ENCODE measurements around the gene PADI6.

PADI6 gene

DNA sequence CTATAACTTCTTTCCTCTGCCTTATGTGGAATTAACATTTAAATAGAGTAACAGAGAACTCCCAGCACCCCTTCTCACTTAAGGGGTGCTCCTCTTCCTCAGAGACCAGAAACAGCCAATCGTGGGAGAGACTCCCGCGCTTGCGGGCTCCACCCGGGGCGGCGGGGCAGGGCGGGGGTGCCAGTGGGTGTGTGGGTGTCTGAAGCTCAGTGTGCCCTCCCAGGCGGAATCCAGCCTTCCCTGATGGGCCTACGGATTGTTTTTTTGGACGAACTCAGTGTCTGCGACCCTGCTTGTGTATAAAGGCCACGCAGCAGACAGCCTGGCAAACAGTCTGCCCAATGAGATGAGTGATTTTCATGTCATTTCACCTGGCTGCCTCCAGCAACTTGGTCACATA, 61.3 kb downstream of the PADI6 start:
- DNase-seq (ENCODE audit: extremely low read depth, low read depth): no peak
- TF ChIP-seq, protein P1, sequence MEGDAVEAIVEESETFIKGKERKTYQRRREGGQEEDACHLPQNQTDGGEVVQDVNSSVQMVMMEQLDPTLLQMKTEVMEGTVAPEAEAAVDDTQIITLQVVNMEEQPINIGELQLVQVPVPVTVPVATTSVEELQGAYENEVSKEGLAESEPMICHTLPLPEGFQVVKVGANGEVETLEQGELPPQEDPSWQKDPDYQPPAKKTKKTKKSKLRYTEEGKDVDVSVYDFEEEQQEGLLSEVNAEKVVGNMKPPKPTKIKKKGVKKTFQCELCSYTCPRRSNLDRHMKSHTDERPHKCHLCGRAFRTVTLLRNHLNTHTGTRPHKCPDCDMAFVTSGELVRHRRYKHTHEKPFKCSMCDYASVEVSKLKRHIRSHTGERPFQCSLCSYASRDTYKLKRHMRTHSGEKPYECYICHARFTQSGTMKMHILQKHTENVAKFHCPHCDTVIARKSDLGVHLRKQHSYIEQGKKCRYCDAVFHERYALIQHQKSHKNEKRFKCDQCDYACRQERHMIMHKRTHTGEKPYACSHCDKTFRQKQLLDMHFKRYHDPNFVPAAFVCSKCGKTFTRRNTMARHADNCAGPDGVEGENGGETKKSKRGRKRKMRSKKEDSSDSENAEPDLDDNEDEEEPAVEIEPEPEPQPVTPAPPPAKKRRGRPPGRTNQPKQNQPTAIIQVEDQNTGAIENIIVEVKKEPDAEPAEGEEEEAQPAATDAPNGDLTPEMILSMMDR (IDR thresholded peaks at IDR 0.05; ENCODE audit: low read depth, low read length, missing control alignments): no peak
- H3K4me3 ChIP-seq (replicated peaks; ENCODE audit: low read depth, low read length): no peak overlapping the region

DNA sequence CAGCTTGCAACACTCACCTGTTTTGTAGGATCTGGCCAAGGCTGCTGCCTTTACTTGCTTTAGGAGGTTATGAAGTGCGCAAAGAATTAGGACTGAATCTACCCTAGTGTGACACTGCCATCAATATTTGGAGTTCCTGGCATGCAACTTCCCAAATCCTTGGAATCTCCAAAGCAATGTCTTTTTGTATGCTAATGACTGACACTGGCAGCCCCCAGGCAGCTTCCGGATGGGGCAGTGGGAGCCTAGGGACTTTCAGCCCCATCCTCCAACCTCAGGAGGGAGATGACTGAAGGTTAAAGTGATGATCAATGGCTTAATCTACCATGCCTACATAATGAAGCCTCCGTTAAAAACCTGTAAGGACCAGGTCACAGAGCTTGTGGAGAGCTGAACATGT, 62.0 kb downstream of the PADI6 start:
- DNase-seq (ENCODE audit: extremely low read depth, low read depth): no peak
- TF ChIP-seq, protein P1 (IDR thresholded peaks at IDR 0.05; ENCODE audit: low read depth, low read length, missing control alignments): no peak
- no peak overlapping the region for H3K4me3 ChIP-seq (replicated peaks; ENCODE audit: low read depth, low read length)

DNA sequence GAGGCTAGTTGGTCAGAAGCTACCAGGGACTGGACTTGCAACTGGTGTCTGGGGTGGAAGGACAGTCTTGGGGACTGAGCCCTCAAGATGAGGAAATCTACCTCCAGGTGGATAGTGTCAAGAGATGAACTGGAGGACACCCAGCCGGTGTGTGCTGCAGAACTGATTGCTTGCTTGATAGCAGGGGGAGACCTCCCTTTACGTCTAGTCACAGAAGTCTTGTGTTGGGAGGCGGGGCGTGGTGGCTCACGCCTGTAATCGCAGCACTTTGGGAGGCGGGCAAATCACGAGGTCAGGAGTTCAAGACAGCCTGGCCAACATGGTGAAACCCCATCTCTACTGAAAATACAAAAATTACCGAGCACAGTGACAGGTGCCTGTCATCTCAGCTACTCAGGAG, 62.6 kb downstream of the PADI6 start:
- no peak overlapping the region for H3K4me3 ChIP-seq (replicated peaks; ENCODE audit: low read depth, low read length)
- DNase-seq (ENCODE audit: extremely low read depth, low read depth): no peak
- TF ChIP-seq, protein P1 (IDR thresholded peaks at IDR 0.05; ENCODE audit: low read depth, low read length, missing control alignments): no peak

DNA sequence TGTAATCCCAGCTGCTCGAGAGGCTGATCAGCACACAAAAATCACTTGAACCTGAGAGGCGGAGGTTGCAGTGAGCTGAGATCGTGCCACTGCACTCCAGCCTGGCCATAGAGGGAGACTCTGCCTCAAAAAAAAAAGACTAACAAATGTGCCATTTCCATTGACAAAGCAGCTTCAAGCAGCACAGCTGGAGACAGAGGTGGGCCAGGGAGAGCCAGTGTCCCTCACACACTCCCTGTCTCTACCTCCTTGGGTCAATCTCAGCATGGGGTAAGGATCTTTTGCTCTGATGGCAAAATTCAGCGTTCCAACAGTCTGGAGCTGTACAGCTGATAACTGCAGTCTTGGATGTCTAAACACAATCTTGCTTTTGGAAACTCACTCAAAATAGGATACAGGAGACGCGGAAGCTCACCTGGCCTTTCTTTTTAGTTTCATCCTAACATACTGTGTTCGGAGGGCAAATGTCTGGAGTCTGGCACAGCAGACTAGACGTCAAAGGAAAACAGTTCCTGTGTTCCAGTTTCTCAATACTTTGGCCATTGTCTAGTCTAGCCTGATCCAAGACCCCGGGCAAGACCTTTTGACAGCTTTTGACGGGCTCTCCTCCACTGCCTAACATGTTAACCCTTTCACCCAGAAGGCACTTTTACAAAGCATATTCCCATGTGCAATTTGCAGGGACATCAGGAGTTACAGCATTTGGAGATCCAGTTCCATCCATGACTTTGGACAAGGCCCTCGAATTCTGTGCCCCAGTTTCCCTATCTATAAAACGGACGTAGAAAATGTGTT, 64.6 kb downstream of the PADI6 start:
- TF ChIP-seq, protein P1 (IDR thresholded peaks at IDR 0.05; ENCODE audit: low read depth, low read length, missing control alignments): no peak
- peak overlapping the region; percentile 83 for H3K4me3 ChIP-seq (replicated peaks; ENCODE audit: low read depth, low read length)
- DNase-seq (ENCODE audit: extremely low read depth, low read depth): no peak

DNA sequence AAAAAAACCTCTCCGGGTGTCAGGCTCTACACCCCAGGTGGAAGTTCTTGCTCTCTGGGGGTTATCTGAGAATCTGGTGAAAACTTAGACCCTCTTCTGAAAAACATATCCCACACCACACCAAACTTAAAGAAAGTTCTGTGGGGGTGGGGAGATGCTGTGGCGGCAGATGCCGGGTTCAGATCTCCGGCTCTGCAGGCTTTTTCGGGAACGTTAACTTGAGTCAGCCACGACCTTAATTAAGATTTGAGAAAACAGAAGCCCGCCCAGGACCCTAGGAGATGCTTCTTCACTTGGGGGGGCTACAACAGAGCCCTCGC, 65.2 kb downstream of the PADI6 start:
- DNase-seq (ENCODE audit: extremely low read depth, low read depth): no peak
- TF ChIP-seq, protein P1 (IDR thresholded peaks at IDR 0.05; ENCODE audit: low read depth, low read length, missing control alignments): no peak
- H3K4me3 ChIP-seq (replicated peaks; ENCODE audit: low read depth, low read length): peak overlapping the region; percentile 83

DNA sequence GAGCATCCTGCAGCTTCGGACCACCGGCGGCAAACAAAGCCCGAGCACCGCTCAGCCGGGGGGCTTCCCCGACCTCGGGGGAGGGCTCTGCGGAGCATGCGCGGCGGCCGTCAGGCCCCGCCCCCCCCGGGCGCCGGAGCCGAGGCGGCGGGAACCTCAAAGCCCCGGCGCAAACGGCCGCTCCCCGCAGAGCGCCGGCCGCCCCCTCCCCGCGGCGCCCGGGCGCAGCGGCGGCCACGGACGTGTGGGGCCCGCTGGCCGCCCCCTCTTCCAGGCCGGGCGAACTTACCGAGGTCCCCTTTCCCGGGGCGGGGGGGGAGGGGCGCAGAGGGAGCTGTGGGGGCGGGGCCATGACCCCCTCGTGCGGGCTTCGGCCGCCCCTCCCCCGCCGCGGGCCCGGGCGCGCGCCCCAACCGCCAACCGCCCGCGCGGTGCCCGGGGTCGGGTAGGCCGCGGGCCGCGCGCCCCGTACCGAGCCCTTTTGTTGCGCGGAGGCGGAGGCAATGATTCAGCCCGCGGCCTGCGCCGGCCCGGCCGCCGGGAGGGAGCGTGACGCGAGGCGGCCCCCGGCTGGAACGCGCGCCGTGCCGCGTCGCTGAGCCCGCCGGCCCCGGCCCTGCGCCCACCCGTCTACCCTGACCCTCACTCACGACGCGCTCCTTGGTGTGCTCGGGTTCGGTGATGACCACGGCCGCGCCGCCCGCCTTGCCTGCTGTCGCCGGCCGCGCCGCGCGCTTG, 65.8 kb downstream of the PADI6 start:
- peak overlapping the region; percentile 83 for H3K4me3 ChIP-seq (replicated peaks; ENCODE audit: low read depth, low read length)
- no peak for DNase-seq (ENCODE audit: extremely low read depth, low read depth)
- TF ChIP-seq, protein P1 (IDR thresholded peaks at IDR 0.05; ENCODE audit: low read depth, low read length, missing control alignments): no peak

Measured in HFF-Myc (cell line).